Measurements from ENCODE around the gene CHST8.

GRCh38 chr19:33688171-33688992 is 66.6 kb downstream of the CHST8 start:
- TF ChIP-seq EP300 (IDR thresholded peaks at IDR 0.05; ENCODE audit: borderline replicate concordance in 1 of 2, low read depth in 1 of 2, low read length in 1 of 2) (no peak), USF1 (IDR thresholded peaks at IDR 0.05; ENCODE audit: borderline replicate concordance, low read depth) (no peak), FOXM1 (IDR thresholded peaks at IDR 0.05; ENCODE audit: low read depth) (no peak), CTCF (IDR thresholded peaks at IDR 0.05) (no peak), POLR2AphosphoS5 (IDR thresholded peaks at IDR 0.05; ENCODE audit: low read depth, low read length) (no peak), RFX5 (IDR thresholded peaks at IDR 0.05; ENCODE audit: low read length) (no peak), JUND (IDR thresholded peaks at IDR 0.05) (no peak), USF2 (IDR thresholded peaks at IDR 0.05; ENCODE audit: borderline replicate concordance, low read depth, low read length) (no peak), RAD21 (IDR thresholded peaks at IDR 0.05; ENCODE audit: low read length) (no peak), FOXJ3 (CRISPR knock-in tag; IDR thresholded peaks at IDR 0.05) (no peak), REST (IDR thresholded peaks at IDR 0.05; ENCODE audit: low read depth, low read length) (no peak), NFIC (IDR thresholded peaks at IDR 0.05; ENCODE audit: borderline replicate concordance) (no peak)

All from SK-N-SH (cell line).